Inferior parietal cortex (tissue), 1 donor: ENCODE data around the gene PCCA.
A peak's percentile ranks its signal among the peaks of the same experiment; 100 is the strongest.
"Not testable (repeated sequence)": the region's sequence is repeated elsewhere in the genome, so short reads cannot be mapped to it uniquely, and the experiment has no call there.

ENCODE experiments used
- DNase-seq: peaks from one replicate; pipeline ENCODE4 v3.0.0-alpha.2; 2016; ENCODE audit errors: extremely low spot score

Gene PCCA

GRCh38 chr13:100195568-100195967 lies 106.7 kb downstream of the PCCA start:
- no peak for DNase-seq

- DNase-seq = no peak
Observed at GRCh38 chr13:100196375-100196774, 107.5 kb downstream of the PCCA start.

DNA sequence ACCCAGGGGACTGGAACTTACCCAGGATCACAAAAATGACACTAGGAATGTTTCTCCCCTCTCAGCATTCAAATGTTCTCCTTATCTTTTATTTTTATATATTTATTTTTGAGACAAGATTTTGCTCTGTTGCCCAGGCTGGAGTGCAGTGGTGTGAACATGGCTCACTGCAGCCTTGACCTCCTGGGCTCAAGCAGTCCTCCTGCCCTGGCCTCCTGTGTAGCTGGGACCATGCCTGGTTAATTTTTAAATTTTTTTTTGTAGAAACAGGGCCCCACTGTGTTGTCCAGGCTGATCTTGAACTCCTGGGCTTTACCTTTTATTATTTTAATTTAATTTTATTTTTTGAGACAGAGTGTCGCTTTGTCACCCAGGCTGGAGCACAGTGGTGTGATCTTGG lies 108.2 kb downstream of the PCCA start:
- no peak for DNase-seq

- DNase-seq = no peak
Observed at GRCh38 chr13:100197591-100198365, 108.9 kb downstream of the PCCA start.

DNA sequence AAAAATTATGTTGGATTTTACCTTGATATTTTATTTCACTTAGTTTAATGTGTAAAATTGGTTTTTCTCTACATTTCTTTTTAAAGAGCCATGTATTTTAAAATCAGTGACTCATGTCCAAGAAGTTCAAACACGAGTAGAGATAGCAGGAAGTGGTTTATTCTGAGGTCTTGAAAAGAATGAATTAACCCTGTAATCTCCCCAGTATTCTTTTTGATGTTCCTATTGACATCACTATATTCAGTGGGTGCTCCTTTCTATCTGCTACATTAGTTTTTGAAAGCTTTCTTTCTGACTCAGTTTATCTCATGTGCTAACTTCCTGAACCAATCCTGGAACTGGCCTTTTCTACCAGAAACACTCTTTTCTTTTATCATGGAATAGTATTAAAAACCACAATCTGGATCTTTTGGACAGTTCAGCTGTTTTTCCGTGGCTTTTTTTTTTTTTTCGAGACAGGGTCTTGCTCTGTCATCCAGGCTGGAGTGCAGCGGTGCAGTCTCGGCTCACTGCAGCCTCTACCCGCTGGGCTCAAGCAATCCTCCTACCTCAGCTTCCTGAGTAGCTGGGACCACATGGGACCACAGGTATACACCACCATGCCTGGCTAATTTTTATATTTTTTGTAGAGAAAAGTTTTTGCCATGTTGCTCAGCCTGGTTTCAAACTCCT lies 114.9 kb downstream of the PCCA start:
- no peak for DNase-seq

DNA sequence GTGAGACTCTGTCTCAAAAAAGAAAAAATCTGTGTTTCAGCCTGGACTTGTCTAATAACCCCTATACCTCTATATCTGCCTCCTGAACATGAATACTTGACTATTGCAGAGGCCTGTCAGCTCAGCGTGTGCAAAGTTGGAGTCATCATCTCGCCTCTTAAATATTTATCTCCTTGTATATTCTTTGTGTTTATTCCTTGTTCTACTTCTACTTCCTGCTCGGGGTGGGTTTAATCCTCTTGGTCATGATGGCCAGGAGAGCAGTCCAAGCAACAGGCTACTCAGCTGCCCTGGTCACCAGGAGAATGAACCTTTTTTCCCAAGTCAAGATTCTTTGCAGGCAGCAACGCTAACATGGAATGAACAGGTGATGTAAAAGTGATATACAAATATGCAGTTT lies 119.1 kb downstream of the PCCA start:
- DNase-seq = no peak

DNA sequence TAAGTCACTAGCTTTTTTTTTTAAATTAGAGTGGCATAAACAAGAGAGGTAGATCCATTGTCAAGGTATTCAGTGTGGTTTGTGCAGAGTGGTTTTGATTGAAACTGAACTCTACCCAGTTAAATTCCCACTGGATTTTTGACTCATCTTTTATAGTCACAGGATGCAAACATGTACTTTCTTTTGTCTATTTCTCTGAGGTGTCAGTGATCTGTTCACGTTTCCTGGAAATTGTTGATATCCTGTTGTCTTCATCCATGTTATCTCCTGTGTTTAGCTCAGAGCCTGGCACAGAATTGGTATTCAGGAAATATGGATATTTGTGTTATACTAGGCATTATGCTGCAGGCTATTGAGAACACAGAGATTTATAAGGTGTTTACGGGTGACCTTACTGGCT lies 119.7 kb downstream of the PCCA start:
- no peak for DNase-seq

- DNase-seq = no peak
Observed at GRCh38 chr13:100209857-100210825, 121.2 kb downstream of the PCCA start.

GRCh38 chr13:100211016-100211710 lies 122.3 kb downstream of the PCCA start:
- DNase-seq = no peak

DNA sequence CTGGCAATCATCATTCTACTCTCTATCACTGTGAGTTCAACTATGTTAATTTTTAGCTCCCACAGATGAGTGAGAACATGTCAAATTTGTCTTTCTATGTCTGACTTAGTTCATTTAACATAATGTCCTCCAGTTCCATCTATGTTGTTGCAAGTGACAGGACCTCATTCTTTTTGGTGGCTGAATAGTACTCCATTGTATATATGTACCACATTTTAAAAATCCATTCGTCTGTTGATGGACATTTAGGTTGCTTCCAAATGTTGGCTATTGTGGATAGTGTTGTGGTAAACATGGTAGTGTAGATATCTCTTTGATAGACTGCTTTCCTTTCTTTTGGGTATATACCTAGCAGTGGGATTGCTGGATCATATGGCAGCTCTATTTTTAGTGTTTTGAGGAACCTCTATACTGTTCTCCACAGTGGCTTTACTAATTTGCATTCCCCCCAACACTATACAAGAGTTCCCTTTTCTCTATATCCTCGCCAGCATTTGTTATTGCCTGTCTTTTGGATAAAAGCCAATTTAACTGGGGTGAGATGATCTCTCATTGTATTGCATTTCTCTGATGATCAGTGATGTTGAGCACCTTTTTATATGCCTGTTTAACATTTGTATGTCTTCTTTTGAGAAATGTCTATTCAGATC lies 124.1 kb downstream of the PCCA start:
- DNase-seq = no peak

DNA sequence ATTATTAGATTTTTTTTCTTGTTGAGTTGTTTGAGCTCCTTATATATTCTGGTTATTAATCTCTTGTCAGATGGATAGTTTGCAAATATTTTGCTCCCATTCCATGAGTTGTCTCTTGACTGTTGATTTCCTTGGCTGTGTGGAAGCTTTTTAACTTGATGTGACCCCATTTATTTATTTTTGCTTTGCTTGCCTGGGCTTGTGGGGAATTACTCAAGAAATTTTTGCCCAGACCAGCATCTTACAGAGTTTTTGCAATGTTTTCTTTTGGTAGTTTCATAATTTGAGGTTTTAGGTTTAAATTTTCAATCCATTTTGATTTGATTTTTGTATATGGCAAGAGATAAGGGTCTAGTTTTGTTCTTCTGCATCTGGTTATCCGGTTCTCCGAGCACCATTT lies 124.7 kb downstream of the PCCA start:
- DNase-seq = no peak

DNA sequence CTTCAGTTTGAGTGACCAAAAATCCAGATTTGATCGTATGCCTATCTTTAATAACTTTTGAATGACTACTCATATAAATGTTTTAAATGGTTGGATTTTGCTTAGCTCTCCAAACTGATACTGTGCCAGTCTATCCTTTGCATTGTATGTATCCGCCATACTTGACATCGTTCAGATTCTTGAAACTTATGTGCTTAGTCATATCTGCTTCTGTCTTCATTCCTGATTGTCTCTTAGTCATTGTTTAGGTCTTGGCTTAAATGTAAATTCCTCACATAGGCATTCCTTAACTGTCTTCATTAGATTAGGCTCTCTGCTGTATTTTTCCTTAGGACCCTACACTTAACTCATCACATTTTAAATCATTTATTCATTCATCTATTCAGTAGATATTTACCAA lies 126.0 kb downstream of the PCCA start:
- DNase-seq = no peak

DNA sequence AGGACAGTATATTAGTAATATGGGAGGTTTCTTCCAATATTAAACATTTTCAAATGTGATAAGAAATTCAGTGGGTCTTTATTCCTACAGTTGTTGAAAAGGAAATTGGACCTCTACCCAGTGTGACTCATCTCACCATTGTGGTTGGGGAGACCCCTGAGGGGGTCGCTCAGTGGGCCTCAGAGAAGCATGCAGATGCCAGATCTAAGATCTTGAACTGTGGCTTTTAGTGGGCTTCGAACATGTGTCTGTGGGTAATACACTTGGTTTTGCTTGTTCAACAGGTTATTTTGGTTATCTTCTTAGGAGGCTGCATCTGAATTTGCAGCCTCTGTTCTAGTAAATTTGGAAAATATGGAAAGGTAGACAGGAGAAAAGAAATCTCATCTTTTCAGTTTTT lies 132.3 kb downstream of the PCCA start:
- no peak for DNase-seq

DNA sequence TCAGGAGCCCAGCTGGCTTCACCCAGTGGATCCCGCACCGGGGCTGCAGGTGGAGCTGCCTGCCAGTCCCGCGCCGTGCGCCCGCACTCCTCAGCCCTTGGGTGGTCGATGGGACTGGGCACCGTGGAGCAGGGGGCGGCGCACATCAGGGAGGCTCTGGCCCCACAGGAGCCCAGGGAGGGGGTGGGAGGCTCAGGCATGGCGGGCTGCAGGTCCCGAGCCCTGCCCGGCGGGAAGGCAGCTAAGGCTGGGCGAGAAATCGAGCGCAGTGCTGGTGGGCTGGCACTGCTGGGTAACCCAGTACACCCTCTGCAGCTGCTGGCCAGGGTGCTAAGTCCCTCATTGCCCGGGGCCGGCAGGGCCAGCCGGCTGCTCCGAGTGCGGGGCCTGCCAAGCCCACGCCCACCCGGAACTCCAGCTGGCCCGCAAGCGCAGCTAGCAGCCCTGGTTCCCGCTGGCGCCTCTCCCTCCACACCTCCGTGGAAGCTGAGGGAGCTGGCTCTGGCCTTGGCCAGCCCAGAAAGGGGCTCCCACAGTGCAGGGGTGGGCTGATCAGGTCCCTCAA lies 135.2 kb downstream of the PCCA start:
- DNase-seq = not testable (repeated sequence)

DNA sequence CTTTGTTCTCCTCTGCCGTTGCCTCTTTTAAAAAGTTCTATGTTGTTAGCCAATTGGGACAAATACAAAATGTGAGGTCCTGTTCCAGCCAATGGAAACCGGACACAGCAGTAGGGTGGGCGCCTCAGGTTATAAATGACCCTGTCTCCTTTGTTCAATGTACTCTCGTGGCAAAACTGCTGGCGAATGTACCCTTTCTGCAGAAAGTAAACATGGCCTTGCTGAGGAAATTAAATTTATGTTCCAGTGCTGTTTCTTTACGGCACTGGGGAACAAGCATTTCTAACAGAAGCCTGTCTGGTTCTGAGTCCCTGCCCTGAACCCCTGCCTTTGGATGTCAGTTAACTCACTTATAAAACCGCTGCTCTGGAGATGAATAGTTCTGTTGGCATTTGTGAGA lies 140.7 kb downstream of the PCCA start:
- no peak for DNase-seq

- no peak for DNase-seq
Observed at GRCh38 chr13:100230769-100231149, 141.9 kb downstream of the PCCA start.

DNA sequence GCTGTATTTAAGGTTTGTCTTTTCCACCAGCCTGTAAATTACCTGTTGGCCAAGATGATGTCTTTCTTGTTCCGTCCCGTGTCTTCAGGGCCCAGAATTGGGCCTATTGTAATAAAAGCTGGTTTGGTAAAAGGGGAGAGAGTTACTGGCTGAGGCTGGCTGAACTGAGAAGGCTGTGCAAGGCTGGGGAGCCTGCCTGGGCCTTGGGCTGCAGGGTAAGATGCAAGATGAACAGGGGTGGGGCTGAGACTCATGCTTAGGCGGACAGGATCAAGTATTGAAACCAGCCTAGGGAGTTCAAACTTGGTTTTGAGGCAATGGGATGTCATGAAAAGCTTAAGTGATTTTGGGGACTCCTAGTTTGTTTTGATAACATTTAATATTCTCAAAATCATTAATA lies 142.3 kb downstream of the PCCA start:
- DNase-seq = no peak

DNA sequence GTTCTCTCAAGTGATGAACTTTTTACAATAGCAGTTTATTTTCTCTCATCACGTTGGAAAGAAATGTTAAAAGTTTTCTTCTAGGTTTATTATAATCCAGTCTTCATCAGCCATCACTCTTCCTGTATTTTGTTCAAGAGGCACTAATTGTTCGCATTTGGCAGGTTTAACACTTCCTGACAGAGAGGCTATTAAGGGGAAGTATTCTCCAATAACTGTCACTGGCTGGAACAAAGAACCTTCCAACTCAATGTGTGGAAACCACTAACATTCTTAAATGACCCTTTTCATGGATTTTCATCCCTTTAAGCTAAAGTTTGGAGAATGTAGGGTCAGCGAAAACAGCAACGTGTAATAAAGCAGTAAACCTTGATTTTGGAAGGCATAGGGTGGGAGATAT lies 145.1 kb downstream of the PCCA start:
- no peak for DNase-seq

DNA sequence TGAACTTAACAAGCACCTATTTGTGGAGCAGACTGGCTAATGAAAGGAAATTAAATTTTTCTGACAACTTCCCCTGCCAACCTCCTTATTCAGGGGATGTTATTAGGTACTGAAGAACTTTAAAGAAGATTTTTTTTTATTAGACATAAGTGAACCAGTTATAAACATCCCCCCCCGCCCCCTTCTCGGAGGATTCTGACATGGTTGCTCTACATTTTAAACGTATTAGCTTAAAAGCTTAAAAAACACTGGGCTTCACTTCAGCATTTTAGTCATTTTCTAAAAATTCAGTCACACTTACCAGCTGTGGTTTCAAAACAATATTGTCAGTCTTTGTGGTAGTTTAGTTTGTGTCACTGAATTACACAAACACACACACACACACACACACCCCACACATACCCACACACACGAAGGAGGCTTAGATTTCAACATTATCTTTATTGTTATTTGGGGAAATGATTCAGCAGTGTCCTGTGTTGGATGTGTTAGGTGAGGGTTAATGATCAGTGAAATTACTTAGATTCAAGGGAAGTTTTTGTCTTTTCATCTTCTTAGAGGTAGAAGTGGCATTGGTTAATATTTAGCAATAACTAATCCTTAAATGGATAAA lies 145.7 kb downstream of the PCCA start:
- no peak for DNase-seq

DNA sequence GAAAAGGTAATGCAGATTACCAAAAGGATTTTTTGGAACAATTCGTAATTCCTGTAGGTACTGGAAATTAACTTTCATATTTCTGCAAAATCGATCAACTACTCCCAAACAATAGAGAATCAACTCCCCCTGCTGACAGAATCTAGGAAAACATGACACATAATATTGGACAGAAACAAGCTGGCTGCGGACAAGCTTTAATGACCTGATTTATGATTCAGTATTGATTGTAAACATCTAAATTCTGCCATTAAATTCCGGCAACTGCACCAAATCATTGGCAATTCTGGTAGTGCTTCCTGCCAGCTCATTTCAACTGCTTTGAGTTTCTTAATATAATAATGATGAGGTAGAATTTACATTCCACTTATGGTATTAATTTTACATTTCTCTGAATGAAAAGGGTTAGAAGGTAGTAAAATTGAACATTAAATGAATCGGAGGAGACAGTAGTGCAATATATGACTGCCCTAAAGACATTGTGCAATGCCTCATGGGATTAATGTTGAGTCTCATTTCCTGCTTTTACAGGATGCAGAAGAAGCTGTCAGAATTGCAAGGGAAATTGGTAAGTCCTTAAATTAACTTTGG lies 146.5 kb downstream of the PCCA start:
- DNase-seq = peak; percentile 82
